H1 (cell line): Measurements from ENCODE around the gene MANBA. TPM values are rescaled to one million over a fixed set of nuclear protein-coding genes. Genes with fewer than 3 reads are reported as not detected.

Experiments
- CTCF ChIA-PET: fragments of 300-600 bp; sonication (Branson Sonifier 250); formaldehyde crosslinking; loops from one replicate; lab custom pipeline; 2021; ENCODE audit not compliant: partially characterized antibody; lab: Charles Lee
- POLR2A ChIA-PET: fragments of 300-600 bp; sonication (Branson Sonifier 250); formaldehyde crosslinking; loops from one replicate; lab custom pipeline; 2021; ENCODE audit warnings: inconsistent platforms; ENCODE audit not compliant: partially characterized antibody; lab: Charles Lee
- DNase-seq, 2 experiments: peaks; one replicate each; pipeline versions ENCODE4 v3.0.0 to v3.0.0-alpha.2; 2010 to 2022; ENCODE audit warnings: low spot score in 2 of 2, low read depth in 1 of 2, mixed read lengths in 1 of 2
- FAIRE-seq: peaks from 2 replicates; lab custom pipeline; 2011; peaks lifted over from hg19 to GRCh38; lab: Jason Lieb, UNC
- H2AFZ ChIP-seq: 2 replicates; pipeline ENCODE4 v1.8.1; 2012; ENCODE audit warnings: low read length, inconsistent platforms
- H2AK5ac ChIP-seq: 2 replicates; pipeline ENCODE4 v1.6.1; 2013; ENCODE audit warnings: low read depth, low read length
- H2BK120ac ChIP-seq: replicated peaks from 2 replicates; pipeline ENCODE3; 2013; ENCODE audit warnings: low read depth, low read length, inconsistent platforms
- H2BK12ac ChIP-seq: 2 replicates; pipeline ENCODE4 v1.6.1; 2013; ENCODE audit warnings: low read depth, low read length
- H2BK15ac ChIP-seq: 2 replicates; pipeline ENCODE4 v1.6.1; 2013; ENCODE audit warnings: low read length
- H2BK20ac ChIP-seq: 2 replicates; pipeline ENCODE4 v1.6.1; 2013; ENCODE audit warnings: low read length
- H2BK5ac ChIP-seq: 2 replicates; pipeline ENCODE4 v1.6.1; 2013; ENCODE audit warnings: low read depth, low read length
- H3K14ac ChIP-seq: 2 replicates; pipeline ENCODE4 v1.6.1; 2013; ENCODE audit warnings: inconsistent platforms; ENCODE audit not compliant: insufficient read length
- H3K18ac ChIP-seq: 2 replicates; pipeline ENCODE4 v1.6.1; 2013; ENCODE audit warnings: low read length; ENCODE audit errors: extremely low read depth
- H3K23ac ChIP-seq: 2 replicates; pipeline ENCODE4 v1.6.1; 2013; ENCODE audit warnings: inconsistent platforms; ENCODE audit not compliant: insufficient read length
- H3K23me2 ChIP-seq: 2 replicates; pipeline ENCODE4 v1.6.1; 2013; ENCODE audit warnings: low read depth, low read length
- H3K27ac ChIP-seq: 2 replicates; pipeline ENCODE4 v1.6.1; 2011; ENCODE audit warnings: low read depth, low read length, inconsistent platforms
- H3K27me3 ChIP-seq, 4 experiments: replicated peaks in 1 of 4; 1 replicate in 1 of 4; 2 replicates in 3 of 4; pipeline versions ENCODE4 v1.6.1 to v1.8.1; 2011 to 2013; ENCODE audit warnings: low read length in 3 of 4, mild to moderate bottlenecking in 3 of 4, inconsistent platforms in 2 of 4, mixed read lengths in 2 of 4, moderate library complexity in 1 of 4; ENCODE audit not compliant: control insufficient read depth in 3 of 4, insufficient read depth in 3 of 4; ENCODE audit errors: extremely low read depth in 1 of 4
- H3K36me3 ChIP-seq, 4 experiments: 2 replicates each; pipeline versions ENCODE4 v1.6.1 to v1.8.1; 2011 to 2013; ENCODE audit warnings: mild to moderate bottlenecking in 4 of 4, low read length in 3 of 4, moderate library complexity in 2 of 4, control low read depth in 1 of 4, inconsistent platforms in 1 of 4; ENCODE audit not compliant: insufficient read depth in 4 of 4, control insufficient read depth in 2 of 4
- H3K4ac ChIP-seq: replicated peaks from 2 replicates; pipeline ENCODE3; 2013; ENCODE audit warnings: low read length, low read depth, mixed read lengths, inconsistent platforms; ENCODE audit not compliant: insufficient read length
- H3K4me1 ChIP-seq, 4 experiments: replicated peaks in 1 of 4; 1 replicate in 1 of 4; 2 replicates in 3 of 4; pipeline versions ENCODE4 v1.6.1 to v1.8.1; 2011 to 2013; ENCODE audit warnings: low read length in 3 of 4, inconsistent platforms in 2 of 4, mixed read lengths in 1 of 4; ENCODE audit not compliant: insufficient read depth in 4 of 4, control insufficient read depth in 3 of 4
- H3K4me2 ChIP-seq, 2 experiments: 2 replicates each; pipeline versions ENCODE4 v1.6.1 to v1.8.1; 2011 to 2013; ENCODE audit warnings: low read depth in 2 of 2, low read length in 2 of 2, control low read depth in 1 of 2, inconsistent platforms in 1 of 2, mild to moderate bottlenecking in 1 of 2; ENCODE audit not compliant: insufficient read depth in 1 of 2
- H3K4me3 ChIP-seq, 4 experiments: fragments of 200-600, 300-600 bp in 1 of 4; sonication (generic), shearing (Covaris generic), sonication (Bioruptor Twin) in 1 of 4; 2 replicates each; pipeline versions ENCODE4 v1.5.1 to v1.8.1; 2011 to 2016; ENCODE audit warnings: low read length in 4 of 4, low read depth in 3 of 4, control low read depth in 2 of 4, inconsistent platforms in 2 of 4, mild to moderate bottlenecking in 2 of 4, mixed read lengths in 1 of 4, moderate library complexity in 1 of 4; ENCODE audit not compliant: insufficient read depth in 2 of 4; ENCODE audit errors: extremely low read depth in 1 of 4
- H3K56ac ChIP-seq: replicated peaks from 2 replicates; pipeline ENCODE3; 2013; ENCODE audit warnings: low read depth, mild to moderate bottlenecking, mixed read lengths, low read length, inconsistent platforms; ENCODE audit not compliant: insufficient read length
- H3K79me1 ChIP-seq: 2 replicates; pipeline ENCODE4 v1.6.1; 2013; ENCODE audit warnings: low read depth, low read length, control low read depth
- H3K79me2 ChIP-seq, 2 experiments: 2 replicates each; pipeline versions ENCODE4 v1.6.1 to v1.8.1; 2012 to 2013; ENCODE audit warnings: low read length in 2 of 2, mild to moderate bottlenecking in 2 of 2, inconsistent platforms in 1 of 2; ENCODE audit not compliant: insufficient read depth in 2 of 2, control insufficient read depth in 1 of 2
- H3K9ac ChIP-seq, 4 experiments: replicated peaks in 1 of 4; 1 replicate in 1 of 4; 2 replicates in 3 of 4; pipeline versions ENCODE4 v1.6.1 to v1.8.1; 2011 to 2013; ENCODE audit warnings: low read depth in 3 of 4, low read length in 3 of 4, control low read depth in 2 of 4, mild to moderate bottlenecking in 2 of 4, moderate library complexity in 2 of 4, inconsistent platforms in 1 of 4; ENCODE audit errors: extremely low read depth in 1 of 4
- H3K9me3 ChIP-seq, 2 experiments: 2 replicates each; pipeline versions ENCODE4 v1.6.1 to v1.8.1; 2012 to 2013; ENCODE audit warnings: mild to moderate bottlenecking in 2 of 2, moderate library complexity in 2 of 2, control low read depth in 1 of 2, inconsistent platforms in 1 of 2, low read depth in 1 of 2, low read length in 1 of 2, mixed read lengths in 1 of 2; ENCODE audit not compliant: insufficient read depth in 2 of 2
- H4K20me1 ChIP-seq, 2 experiments: replicated peaks in 1 of 2; 2 replicates each; pipeline versions ENCODE3 to v1.8.1; 2011 to 2013; ENCODE audit warnings: inconsistent platforms in 2 of 2, low read length in 2 of 2, mild to moderate bottlenecking in 1 of 2; ENCODE audit not compliant: insufficient read depth in 2 of 2, control insufficient read depth in 1 of 2
- H4K5ac ChIP-seq: 2 replicates; pipeline ENCODE4 v1.6.1; 2013; ENCODE audit warnings: low read length, low read depth, mixed read lengths, inconsistent platforms; ENCODE audit not compliant: insufficient read length
- H4K8ac ChIP-seq: 2 replicates; pipeline ENCODE4 v1.8.0; 2013; ENCODE audit warnings: mild to moderate bottlenecking, moderate library complexity, low read length, inconsistent platforms; ENCODE audit not compliant: insufficient read depth; ENCODE audit errors: extremely low read depth
- H4K91ac ChIP-seq: replicated peaks from 2 replicates; pipeline ENCODE3; 2013; ENCODE audit warnings: low read length, mixed read lengths, inconsistent platforms; ENCODE audit not compliant: insufficient read length
- WGBS, 2 experiments: shearing (Covaris generic) in 1 of 2; methylation state at CpG; one replicate each; pipeline versions ENCODE4 v1.1.6 to v1.1.7; 2013 to 2015; ENCODE audit warnings: low lambda C conversion rate in 2 of 2, mixed read lengths in 2 of 2, inconsistent platforms in 1 of 2, low coverage in 1 of 2, missing lambda C conversion rate in 1 of 2; ENCODE audit not compliant: insufficient replicate concordance in 2 of 2, insufficient coverage in 1 of 2, insufficient read length in 1 of 2; ENCODE audit errors: extremely low coverage in 1 of 2, missing lambda C conversion rate in 1 of 2; 5-methylcytosine and 5-hydroxymethylcytosine counted together
- polyA plus RNA-seq, 7 experiments: library from polyadenylated mRNA; depleted of rRNA in 3 of 7; stranded (reverse) in 5 of 7; unstranded in 2 of 7; fragments of >200 nt in 5 of 7; fragments of 200-250 nt in 2 of 7; gene quantifications; 1 replicate in 5 of 7; 2 replicates in 1 of 7; 4 replicates in 1 of 7; pipeline versions ENCODE4 v1.2.1 to v1.2.3, GENCODE V29; 2011 to 2013; ENCODE audit warnings: missing spikeins in 2 of 7, mixed read lengths in 2 of 7
- total RNA-seq: library from RNA; stranded (reverse); fragmentation: NEBNext Ultra II Directional; extraction: Animal tissue kit (Norgen Biotek cat#: 25700); gene quantifications from 2 replicates; pipeline ENCODE4 v1.2.1, GENCODE V29; 2021

The MANBA gene
- total and polyA plus RNA-seq, 2 of the 8 experiments (the other 6 are each of a cell fraction or from before 2014, with no cell fraction given), result 22.9 to 27.8 TPM

GRCh38 chr4:102764901-102765300, 4.1 kb upstream of the MANBA start:
- Histone ChIP-seq H3K23ac (no peak overlapping the region), H3K4me3 (no peak overlapping the region), H3K79me2 (peaks cover 2 to 4% of the 10 kb centered on the region in 2 experiments; a peak in 2 of 4 replicates), H3K4me2 (no peak overlapping the region), H3K36me3 (no peaks in the 10 kb centered on the region), H2BK20ac (no peak overlapping the region), H3K27me3 (no peaks in the 10 kb centered on the region), H2BK120ac (no peak overlapping the region), H4K8ac (no peak overlapping the region), H4K20me1 (no peaks in the 10 kb centered on the region), H4K91ac (no peak overlapping the region), H3K56ac (no peak overlapping the region), H2AK5ac (no peak overlapping the region), H2AFZ (no peak overlapping the region), H2BK12ac (no peak overlapping the region), H4K5ac (no peak overlapping the region), H3K9ac (no peak overlapping the region), H2BK5ac (no peak overlapping the region), H3K14ac (no peak overlapping the region), H3K18ac (no peak overlapping the region), H3K4ac (no peak overlapping the region), H2BK15ac (no peak overlapping the region), H3K4me1 (peaks cover 0 to 3% (median 1%) of the 10 kb centered on the region in 4 experiments; a peak in 3 of 7 replicates), H3K27ac (no peak overlapping the region), H3K23me2 (peaks cover 13% of the 10 kb centered on the region), H3K79me1 (no peaks in the 10 kb centered on the region), H3K9me3 (no peaks in the 10 kb centered on the region)
- CTCF ChIA-PET, result interaction anchor here (0.6 to 1.4 kb wide), 2 partner anchors 218 to 243 kb away, joined by 3 read pairs; no protein-coding TSS in a partner anchor
- 93% methylated on average over 3 of the region's 3 CpGs; no CpG with 5 or more reads in 1 of the 2 experiments for WGBS, 2 experiments
- POLR2A ChIA-PET, result interaction anchor here (0.7 kb wide), 1 partner anchor 9 kb away, joined by 3 read pairs; no protein-coding TSS in a partner anchor
- no peak for FAIRE-seq
- DNase-seq, result no peak
